Heart right ventricle (tissue), 16 donors: ENCODE data around the gene TUT1. TPM values are rescaled to one million over a fixed set of nuclear protein-coding genes. Genes with fewer than 3 reads are reported as not detected.

ENCODE experiments used
- ATAC-seq, 8 donors: fragments of 200-7000 bp; cut with Tn5 transposase; one replicate each; pipeline ENCODE4 v1.9.1; 2020; ENCODE audit warnings: mild to moderate bottlenecking in 8 of 8, moderate library complexity in 8 of 8, moderate number of reproducible peaks in 1 of 8
- DNase-seq, 2 donors: peaks; one replicate each; pipeline ENCODE4 v3.0.0-alpha.2; 2020
- H3K27ac ChIP-seq, 10 donors: fragments of 200-600 bp; sonication (generic) in 2 of 10; one replicate each; pipeline versions ENCODE4 v1.5.0 to v1.8.0; 2020 to 2022; ENCODE audit warnings: mild to moderate bottlenecking in 3 of 10
- H3K27me3 ChIP-seq, 7 donors: fragments of 200-600 bp; one replicate each; pipeline ENCODE4 v1.8.0; 2021 to 2022; ENCODE audit warnings: mild to moderate bottlenecking in 2 of 7
- H3K36me3 ChIP-seq, 9 donors: fragments of 200-600 bp; sonication (generic) in 1 of 9; one replicate each; pipeline versions ENCODE4 v1.5.0 to v1.8.0; 2020 to 2022; ENCODE audit warnings: mild to moderate bottlenecking in 2 of 9
- H3K4me1 ChIP-seq, 9 donors: fragments of 200-600 bp; sonication (generic) in 1 of 9; one replicate each; pipeline versions ENCODE4 v1.5.0 to v1.8.0; 2020 to 2022; ENCODE audit warnings: mild to moderate bottlenecking in 4 of 9
- H3K4me3 ChIP-seq, 10 donors: fragments of 200-600 bp; sonication (generic) in 2 of 10; one replicate each; pipeline versions ENCODE4 v1.5.0 to v1.8.0; 2020 to 2022; ENCODE audit warnings: mild to moderate bottlenecking in 7 of 10, moderate library complexity in 2 of 10
- H3K9me3 ChIP-seq, 11 donors: fragments of 200-600 bp in 10 of 11; sonication (generic) in 2 of 11; one replicate each; pipeline versions ENCODE4 v1.5.0 to v1.8.0; 2013 to 2022; ENCODE audit warnings: mild to moderate bottlenecking in 2 of 11, control low read depth in 1 of 11, moderate library complexity in 1 of 11
- CTCF ChIP-seq, 9 donors: fragments of 200-600 bp; sonication (generic) in 2 of 9; IDR thresholded peaks; one replicate each; pipeline versions ENCODE4 v1.5.0 to v1.8.0; 2021 to 2022; ENCODE audit warnings: antibody characterized with exemption in 9 of 9, mild to moderate bottlenecking in 5 of 9, moderate library complexity in 1 of 9
- WGBS, 2 donors: extraction: QIAGEN DNeasy Blood & Tissue Kit; methylation state at CpG; one replicate each; pipeline ENCODE4 v1.1.7; 2013; ENCODE audit warnings: inconsistent platforms in 1 of 2; 5-methylcytosine and 5-hydroxymethylcytosine counted together
- intact Hi-C, 10 donors: fragments of 100-400 bp; cut with DNase I; formaldehyde crosslinking; loops; one replicate each; pipeline versions ENCODE4 v1.11.1 to v1.14.2; 2022
- long read RNA-seq, 3 donors: library from polyadenylated mRNA; unstranded; transcript quantifications; one replicate each; pipeline ENCODE4 v2.0.0, GENCODE V29; 2020 to 2021
- polyA plus RNA-seq, 2 donors: library from polyadenylated mRNA; stranded (reverse); fragments of 200-250 nt; gene quantifications; one replicate each; pipeline ENCODE4 v1.2.3, GENCODE V29; 2013
- total RNA-seq, 10 donors: library from RNA; stranded (reverse); fragmentation: NEBNext Ultra II Directional in 3 of 10; extraction: Animal tissue kit (Norgen Biotek cat#: 25700) in 3 of 10; gene quantifications; one replicate each; pipeline versions ENCODE4 v1.2.1 to v1.2.4, GENCODE V29; 2021 to 2023
- donor health status: Arrhythmogenic right ventricular cardiomyopathy.
- donor health status: ischemic (EF 13 %, LVEDD 7.1; RV severe dilation, severe dysfunction).
- donor health status: healthy with polysubstance abuse.
- donor health status: DM: no; HTN: yes; CAD: no.
- donor health status: DM: no; HTN: no; CAD: no.
- donor health status: ischemic (EF 25% LVEDD 6.9; RV normal size, moderate dysfunction).
- donor health status: ischemic (EF 25% LVEDD 5.7; RV mildly dilated, moderate dysfunction).
- donor health status: healthy.
- donor health status: DM: yes; HTN: yes; CAD: no.
- donor health status: Ischemic cardiomyopathy.
- donor health status: ischemic (EF 35%, LVEDD 5.7; RV mildly dilated, moderate dysfunction).
- donor health status: nonischemic (EF 11% LVEDD 7.7; RV severe dilation, severe dysfunction).
- donor health status: DM: yes; HTN: yes; CAD: no.
- donor health status: PGD.
- donor health status: ischemic (EF 29% LVEDD 5.4; RV normal size, mild dysfunction).
- donor health status: nonischemic (EF 23%, LVEDD 6.1; RV moderate dilation, normal function).

The TUT1 gene
- total RNA-seq (10 to 100 TPM in 8 of 10 donors, 1 to 10 TPM in 2; 8.2 to 17.9 (median 12.3) TPM), polyA plus RNA-seq (10 to 100 TPM in 1 of 2 donors, 1 to 10 TPM in 1; 9.3 to 19.2 TPM)
- long read RNA-seq, donor 1, transcript TUT1-202 (9 exons, 2,826 nt), result major isoform, 21 of 34 reads
- long read RNA-seq, donor 1, partial matches to known transcripts, result 5 of 34 reads
- long read RNA-seq, donor 1, other reads (novel, unspliced or antisense), result 7 of 34 reads
- long read RNA-seq, donor 2, transcript TUT1-202 (9 exons, 2,826 nt), result major isoform, 24 of 37 reads
- long read RNA-seq, donor 2, partial matches to known transcripts, result 9 of 37 reads
- long read RNA-seq, donor 2, other reads (novel, unspliced or antisense), result 2 of 37 reads
- long read RNA-seq, donor 3, transcript TUT1-202 (9 exons, 2,826 nt), result major isoform, 33 of 62 reads
- long read RNA-seq, donor 3, partial matches to known transcripts, result 17 of 62 reads
- long read RNA-seq, donor 3, other reads (novel, unspliced or antisense), result 10 of 62 reads

GRCh38 chr11:62591448-62592145, at the start of gene TUT1:
TSS of gene TUT1 (minus strand) at chr11:62591523. CDS start at chr11:62591485, 38 bp downstream.
- peaks cover 3 to 42% (median 28%) of the 10 kb centered on the region in 9 donors for H3K4me1 ChIP-seq
- H3K9me3 ChIP-seq, result no peaks in the 10 kb centered on the region
- H3K27me3 ChIP-seq, result no peaks in the 10 kb centered on the region
- H3K36me3 ChIP-seq, result peaks cover 0 to 63% (median 43%) of the 10 kb centered on the region in 9 donors
- H3K4me3 ChIP-seq, result peak within 1 kb of the TSS; percentile 63 to 86 (median 78)
- WGBS, 2 donors, result 0% methylated on average over 58 of the region's 58 CpGs
- intact Hi-C loops, result loop anchor here in 5 of 10 donors (1.0 to 10.0 kb wide), 6 partner anchors 17 to 266 kb away; partner anchors contain the start of gene AHNAK (in 2 of the 5)
- TF ChIP-seq CTCF (IDR thresholded peaks at IDR 0.05), result peak in 5 of 9 donors; percentile 5 to 39 (median 24)
- H3K27ac ChIP-seq, result peak within 1 kb of the TSS; percentile 83 to 97 (median 94)
- ATAC-seq (peak; percentile 95 to 98 (median 96)), DNase-seq (peak; percentile 91 to 97)

- Histone ChIP-seq H3K4me3 (no peak overlapping the region), H3K27me3 (no peaks in the 10 kb centered on the region), H3K27ac (no peak overlapping the region), H3K4me1 (no peaks in the 10 kb centered on the region), H3K36me3 (peaks cover 10 to 100% (median 76%) of the 10 kb centered on the region in 9 donors), H3K9me3 (no peaks in the 10 kb centered on the region)
- no peak for TF ChIP-seq CTCF (IDR thresholded peaks at IDR 0.05)
- DNase-seq (no peak), ATAC-seq (peak in 1 of 8 donors; percentile 48)
- intact Hi-C loops, result no loop called here
- WGBS, 2 donors, result 60 to 73% methylated on average over 6 of the region's 6 CpGs
These were observed 41.2 kb upstream of the TUT1 start for GRCh38 chr11:62632492-62632891.

- no peaks in the 10 kb centered on the region for H3K9me3 ChIP-seq
- peak in 1 of 9 donors; percentile 8 for TF ChIP-seq CTCF (IDR thresholded peaks at IDR 0.05)
- H3K4me1 ChIP-seq, result peaks cover 0 to 1% (median 0%) of the 10 kb centered on the region in 9 donors
- H3K27me3 ChIP-seq, result no peaks in the 10 kb centered on the region
- no peak overlapping the region for H3K4me3 ChIP-seq
- 85 to 86% methylated on average over 3 of the region's 3 CpGs for WGBS, 2 donors
- DNase-seq (no peak), ATAC-seq (no peak)
- H3K36me3 ChIP-seq, result peaks cover 8 to 82% (median 58%) of the 10 kb centered on the region in 9 donors
- H3K27ac ChIP-seq, result no peak overlapping the region
- intact Hi-C loops, result no loop called here
These were observed 36.4 kb upstream of the TUT1 start for GRCh38 chr11:62627713-62628112.

- Histone ChIP-seq H3K4me1 (peaks cover 4 to 27% (median 21%) of the 10 kb centered on the region in 9 donors), H3K27me3 (no peaks in the 10 kb centered on the region), H3K36me3 (peaks cover 0 to 42% (median 18%) of the 10 kb centered on the region in 9 donors), H3K9me3 (no peaks in the 10 kb centered on the region), H3K27ac (peak overlapping the region; percentile 44 to 95 (median 89)), H3K4me3 (peak overlapping the region in 7 of 10 donors; percentile 64 to 92 (median 74))
- DNase-seq, result no peak
- intact Hi-C loops, result loop anchor here in 3 of 10 donors (1.0 to 2.0 kb wide), 3 partner anchors 20 to 31 kb away; partner anchors contain the start of genes GANAB (in 2 of the 3) and TUT1 (in 1 of the 3)
- ATAC-seq, result no peak
- TF ChIP-seq CTCF (IDR thresholded peaks at IDR 0.05), result no peak
- WGBS, 2 donors, result 74 to 84% methylated on average over 7 of the region's 7 CpGs
These were observed 31.3 kb upstream of the TUT1 start for GRCh38 chr11:62622476-62623089.
